Endothelial cell of umbilical vein (primary cell): ENCODE measurements around the gene SELPLG. TPM values are rescaled to one million over a fixed set of nuclear protein-coding genes. Genes with fewer than 3 reads are reported as not detected.

ENCODE experiments used
- BruUV-seq: library from RNA; stranded (reverse); fragments of 400-500 nt; replicated peaks from 2 replicates; lab custom pipeline; 2021; lab: Mats Ljungman, UMichigan
- CTCF ChIA-PET: fragments of 300-600, 350-600 bp; sonication (Branson Sonifier 250); formaldehyde crosslinking; loops from one replicate; lab custom pipeline; 2021; ENCODE audit warnings: antibody characterized with exemption, inconsistent platforms; lab: Charles Lee
- POLR2A ChIA-PET: fragments of 300-600, 350-600 bp; sonication (Branson Sonifier 250); formaldehyde crosslinking; loops from one replicate; lab custom pipeline; 2021; ENCODE audit warnings: antibody characterized with exemption, inconsistent platforms; lab: Charles Lee
- DNase-seq: peaks from one replicate; pipeline ENCODE4 v3.0.0-alpha.2; 2011; ENCODE audit warnings: low read depth, low spot score
- FAIRE-seq: peaks from 2 replicates; lab custom pipeline; 2011; peaks lifted over from hg19 to GRCh38; lab: Jason Lieb, UNC
- H2AFZ ChIP-seq: 2 replicates; pipeline ENCODE4 v1.6.0; 2012; ENCODE audit warnings: low read depth, low read length, control low read depth, inconsistent platforms
- H3K27ac ChIP-seq: 2 replicates; pipeline ENCODE4 v1.5.1; 2011; ENCODE audit warnings: low read depth, mild to moderate bottlenecking, control low read depth, low read length, moderate library complexity; ENCODE audit not compliant: insufficient read depth
- H3K27me3 ChIP-seq, 2 experiments: 2 replicates each; pipeline versions ENCODE4 v1.6.0 to v1.6.1; 2011; ENCODE audit warnings: low read length in 2 of 2, mixed read lengths in 1 of 2; ENCODE audit not compliant: control insufficient read depth in 2 of 2, insufficient read depth in 2 of 2
- H3K36me3 ChIP-seq, 2 experiments: 2 replicates in 1 of 2; 3 replicates in 1 of 2; pipeline ENCODE4 v1.5.1; 2011; ENCODE audit warnings: low read length in 2 of 2, mild to moderate bottlenecking in 1 of 2, moderate library complexity in 1 of 2; ENCODE audit not compliant: control insufficient read depth in 2 of 2, insufficient read depth in 2 of 2; ENCODE audit errors: extremely low read depth in 1 of 2
- H3K4me1 ChIP-seq: 3 replicates; pipeline ENCODE4 v1.5.1; 2011; ENCODE audit warnings: mild to moderate bottlenecking, low read length; ENCODE audit not compliant: control insufficient read depth, insufficient read depth; ENCODE audit errors: extremely low read depth
- H3K4me2 ChIP-seq: 2 replicates; pipeline ENCODE4 v1.6.1; 2011; ENCODE audit warnings: low read length, control low read depth, mixed read lengths; ENCODE audit not compliant: insufficient read depth
- H3K4me3 ChIP-seq, 3 experiments: fragments of 200-600 bp in 1 of 3; sonication (generic), shearing (Covaris generic) in 1 of 3; replicated peaks in 1 of 3; 2 replicates each; pipeline ENCODE4 v1.5.1; 2011 to 2016; ENCODE audit warnings: control low read depth in 3 of 3, low read length in 3 of 3, mild to moderate bottlenecking in 2 of 3, inconsistent platforms in 1 of 3, low read depth in 1 of 3, moderate library complexity in 1 of 3; ENCODE audit not compliant: insufficient read depth in 1 of 3
- H3K79me2 ChIP-seq: 2 replicates; pipeline ENCODE4 v1.6.0; 2012; ENCODE audit warnings: low read length, inconsistent platforms; ENCODE audit not compliant: control insufficient read depth, insufficient read depth
- H3K9ac ChIP-seq: replicated peaks from 2 replicates; pipeline ENCODE3; 2011; ENCODE audit warnings: low read length, control low read depth; ENCODE audit not compliant: insufficient read depth; ENCODE audit errors: extremely low read depth
- H3K9me1 ChIP-seq: replicated peaks from 3 replicates; pipeline ENCODE4 v1.6.0; 2011; ENCODE audit warnings: mild to moderate bottlenecking, low read length; ENCODE audit not compliant: control insufficient read depth, insufficient read depth; ENCODE audit errors: extremely low read depth
- H3K9me3 ChIP-seq: replicated peaks from 2 replicates; pipeline ENCODE4 v1.5.1; 2012; ENCODE audit warnings: low read length, inconsistent platforms; ENCODE audit not compliant: control insufficient read depth, insufficient read depth
- H4K20me1 ChIP-seq: replicated peaks from 2 replicates; pipeline ENCODE3; 2011; ENCODE audit warnings: mild to moderate bottlenecking, low read length; ENCODE audit not compliant: control insufficient read depth, insufficient read depth; ENCODE audit errors: extremely low read depth
- EZH2 ChIP-seq: IDR thresholded peaks from 2 replicates; pipeline ENCODE4 v1.6.1; 2012; ENCODE audit warnings: borderline replicate concordance, low read depth, mild to moderate bottlenecking, moderate library complexity, low read length, inconsistent platforms; ENCODE audit not compliant: severe bottlenecking
- FOS ChIP-seq: IDR thresholded peaks from 2 replicates; pipeline ENCODE4 v1.6.1; 2011; ENCODE audit warnings: mild to moderate bottlenecking, low read length, moderate library complexity, borderline replicate concordance; ENCODE audit not compliant: insufficient read depth
- GATA2 ChIP-seq: IDR thresholded peaks from 2 replicates; pipeline ENCODE4 v1.7.0; 2011; ENCODE audit warnings: low read depth, mild to moderate bottlenecking, moderate library complexity, mixed read lengths, low read length; ENCODE audit not compliant: insufficient read length, insufficient read depth
- JUN ChIP-seq: IDR thresholded peaks from 2 replicates; pipeline ENCODE4 v1.6.1; 2011; ENCODE audit warnings: borderline replicate concordance, low read depth; ENCODE audit not compliant: insufficient read length, insufficient read depth
- MYC ChIP-seq: IDR thresholded peaks from one replicate; pipeline ENCODE4 v1.6.1; 2011; ENCODE audit warnings: mild to moderate bottlenecking, low read depth, low read length
- POLR2A ChIP-seq: IDR thresholded peaks from 2 replicates; pipeline ENCODE4 v1.6.1; 2012; ENCODE audit warnings: low read depth, mild to moderate bottlenecking, control low read depth, low read length
- POLR2AphosphoS5 ChIP-seq: IDR thresholded peaks from 2 replicates; pipeline ENCODE4 v1.6.1; 2012; ENCODE audit warnings: low read depth, mild to moderate bottlenecking, control low read depth, low read length, moderate library complexity; ENCODE audit not compliant: insufficient read depth
- dilution Hi-C: fragments of 300-500 bp; cut with MboI; formaldehyde crosslinking; loops from one replicate; pipeline ENCODE4 v1.15.0; 2019; ENCODE audit warnings: low sequenced_read_pairs; ENCODE audit not compliant: extremely low pct_ligation_motif_present
- intact Hi-C: fragments of 100-400 bp; cut with micrococcal nuclease; formaldehyde crosslinking; loops from one replicate; pipeline ENCODE4 v1.10.0; 2022
- polyA plus RNA-seq, 4 experiments: library from polyadenylated mRNA; depleted of rRNA in 3 of 4; stranded (reverse) in 3 of 4; unstranded in 1 of 4; fragments of >200 nt; gene quantifications; 2 replicates each; pipeline versions ENCODE4 v1.2.1 to v1.2.3, GENCODE V29; 2011 to 2012; ENCODE audit warnings: missing spikeins in 1 of 4
- total RNA-seq: library from RNA; stranded (reverse); gene quantifications from 2 replicates; pipeline ENCODE4 v1.2.3, GENCODE V29; 2021
- TF ChIP-seq, protein P1 (sequence below): IDR thresholded peaks from 2 replicates; pipeline ENCODE4 v1.6.1; 2011; ENCODE audit not compliant: insufficient read depth, insufficient read length
- TF ChIP-seq, protein P2 (sequence below), 2 donors: IDR thresholded peaks; 1 replicate in 1 of 2; 2 replicates in 1 of 2; pipeline ENCODE4 v1.5.1; 2011; ENCODE audit warnings: low read length in 2 of 2, mild to moderate bottlenecking in 2 of 2, moderate library complexity in 2 of 2, control low read depth in 1 of 2, inconsistent platforms in 1 of 2, low read depth in 1 of 2; ENCODE audit not compliant: insufficient read depth in 1 of 2; ENCODE audit errors: extremely low read depth in 1 of 2

The SELPLG gene
- total and polyA plus RNA-seq, 2 donors (not counting 3 experiments of a cell fraction or from before 2014, with no cell fraction given): 1.0 to 1.2 TPM

DNA sequence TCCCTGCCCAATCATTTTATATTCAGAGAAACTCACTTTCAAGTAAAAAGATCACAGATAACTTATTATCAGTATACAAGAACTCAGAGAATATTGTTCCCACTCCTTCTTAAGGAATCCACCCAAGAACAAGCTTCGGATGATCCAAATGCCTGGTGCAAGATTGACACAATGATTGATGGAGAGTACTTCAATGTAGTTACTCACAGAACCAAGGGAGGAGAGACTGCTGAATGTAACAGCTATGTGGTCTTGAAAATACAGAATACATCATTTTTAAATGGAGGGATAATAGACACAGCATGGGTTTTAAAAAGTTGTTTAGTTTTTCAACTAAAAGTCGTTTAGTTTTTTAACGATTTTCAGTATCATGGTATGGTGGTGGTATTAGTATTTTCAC is 38.4 kb upstream of the SELPLG start:
- dilution Hi-C loops: loop anchor here (25.0 kb wide), 1 partner anchor 165 kb away; no protein-coding TSS in a partner anchor
- H3K79me2 ChIP-seq: peaks cover 71% of the 10 kb centered on the region
- H2AFZ ChIP-seq: no peak overlapping the region
- TF ChIP-seq GATA2 (no peak), FOS (no peak), EZH2 (no peak), JUN (no peak), MYC (no peak), POLR2AphosphoS5 (no peak), POLR2A (no peak)
- TF ChIP-seq, protein P1, sequence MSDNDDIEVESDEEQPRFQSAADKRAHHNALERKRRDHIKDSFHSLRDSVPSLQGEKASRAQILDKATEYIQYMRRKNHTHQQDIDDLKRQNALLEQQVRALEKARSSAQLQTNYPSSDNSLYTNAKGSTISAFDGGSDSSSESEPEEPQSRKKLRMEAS: no peak
- TF ChIP-seq, protein P2, sequence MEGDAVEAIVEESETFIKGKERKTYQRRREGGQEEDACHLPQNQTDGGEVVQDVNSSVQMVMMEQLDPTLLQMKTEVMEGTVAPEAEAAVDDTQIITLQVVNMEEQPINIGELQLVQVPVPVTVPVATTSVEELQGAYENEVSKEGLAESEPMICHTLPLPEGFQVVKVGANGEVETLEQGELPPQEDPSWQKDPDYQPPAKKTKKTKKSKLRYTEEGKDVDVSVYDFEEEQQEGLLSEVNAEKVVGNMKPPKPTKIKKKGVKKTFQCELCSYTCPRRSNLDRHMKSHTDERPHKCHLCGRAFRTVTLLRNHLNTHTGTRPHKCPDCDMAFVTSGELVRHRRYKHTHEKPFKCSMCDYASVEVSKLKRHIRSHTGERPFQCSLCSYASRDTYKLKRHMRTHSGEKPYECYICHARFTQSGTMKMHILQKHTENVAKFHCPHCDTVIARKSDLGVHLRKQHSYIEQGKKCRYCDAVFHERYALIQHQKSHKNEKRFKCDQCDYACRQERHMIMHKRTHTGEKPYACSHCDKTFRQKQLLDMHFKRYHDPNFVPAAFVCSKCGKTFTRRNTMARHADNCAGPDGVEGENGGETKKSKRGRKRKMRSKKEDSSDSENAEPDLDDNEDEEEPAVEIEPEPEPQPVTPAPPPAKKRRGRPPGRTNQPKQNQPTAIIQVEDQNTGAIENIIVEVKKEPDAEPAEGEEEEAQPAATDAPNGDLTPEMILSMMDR (IDR thresholded peaks at IDR 0.05; ENCODE audit: extremely low read depth in 1 of 2, insufficient read depth in 1 of 2, low read depth in 1 of 2, low read length in 2 of 2): no peak
- no peaks in the 10 kb centered on the region for H3K27me3 ChIP-seq
- no TSS peak for BruUV-seq
- no peaks in the 10 kb centered on the region for H3K9me3 ChIP-seq
- CTCF ChIA-PET: interaction anchor here (1.6 to 1.9 kb wide), 2 partner anchors 13 to 14 kb away, joined by 3 to 6 read pairs; no protein-coding TSS in a partner anchor
- intact Hi-C loops: no loop called here
- peaks cover 7% of the 10 kb centered on the region for H3K4me1 ChIP-seq
- no peak overlapping the region for H3K4me2 ChIP-seq
- FAIRE-seq (no peak), DNase-seq (no peak)
- no peak overlapping the region for H3K4me3 ChIP-seq
- POLR2A ChIA-PET: no interaction called here
- peaks cover 0 to 9% of the 10 kb centered on the region in 2 experiments for H3K36me3 ChIP-seq
- no peak overlapping the region for H3K27ac ChIP-seq
- H4K20me1 ChIP-seq: no peaks in the 10 kb centered on the region
- H3K9me1 ChIP-seq: no peaks in the 10 kb centered on the region
- H3K9ac ChIP-seq: no peak overlapping the region
